ENCODE results near the gene TBC1D25. TPM values are rescaled to one million over a fixed set of nuclear protein-coding genes. Genes with fewer than 3 reads are reported as not detected.

Gene TBC1D25
- total RNA-seq, 1 donor from 2014 or later: 1.5 TPM

- no peak for TF ChIP-seq EZH2 (IDR thresholded peaks at IDR 0.05)
- TF ChIP-seq CTCF (IDR thresholded peaks at IDR 0.05): no peak
- no peak for TF ChIP-seq EZH2phosphoT487 (IDR thresholded peaks at IDR 0.05)
- Histone ChIP-seq H3K4me3 (no peak overlapping the region), H3F3A (ENCODE audit: low read depth) (no peaks in the 10 kb centered on the region), H2AFZ (replicated peaks) (no peak overlapping the region), H3K27ac (no peak overlapping the region), H3K27me3 (no peaks in the 10 kb centered on the region), H3K9me3 (ENCODE audit: low read depth) (no peaks in the 10 kb centered on the region), H3K4me2 (no peak overlapping the region), H3K36me3 (no peaks in the 10 kb centered on the region), H3K4me1 (peaks cover under 1% of the 10 kb centered on the region), H4K20me1 (ENCODE audit: low read depth) (no peaks in the 10 kb centered on the region), H3K9ac (no peak overlapping the region), H3K79me2 (ENCODE audit: low read depth) (no peaks in the 10 kb centered on the region)
- peaks cover 26% of the 10 kb centered on the region for H3K9me3 Mint-ChIP-seq
- DNase-seq (ENCODE audit: low spot score): no peak
- H3K27ac Mint-ChIP-seq: no peak overlapping the region
- H3K36me3 Mint-ChIP-seq: peaks cover 9% of the 10 kb centered on the region
- H3K27me3 Mint-ChIP-seq (ENCODE audit: insufficient read depth, low read depth): peaks cover 9% of the 10 kb centered on the region
- no peak overlapping the region for H3K4me3 Mint-ChIP-seq
- peaks cover 11% of the 10 kb centered on the region for H3K4me1 Mint-ChIP-seq
These were observed 27.1 kb upstream of the TBC1D25 start for GRCh38 chrX:48512371-48512935.

GRCh38 chrX:48513670-48514069, 25.8 kb upstream of the TBC1D25 start:
- peaks cover 26% of the 10 kb centered on the region for H3K9me3 Mint-ChIP-seq

GRCh38 chrX:48514126-48514806, 25.2 kb upstream of the TBC1D25 start:
- Histone ChIP-seq H3F3A (ENCODE audit: low read depth) (no peaks in the 10 kb centered on the region), H3K4me2 (no peak overlapping the region), H3K9ac (no peak overlapping the region), H3K36me3 (no peaks in the 10 kb centered on the region), H3K4me3 (no peak overlapping the region), H3K27me3 (no peaks in the 10 kb centered on the region), H2AFZ (replicated peaks) (no peak overlapping the region), H3K79me2 (ENCODE audit: low read depth) (no peaks in the 10 kb centered on the region), H3K4me1 (no peaks in the 10 kb centered on the region), H4K20me1 (ENCODE audit: low read depth) (no peaks in the 10 kb centered on the region), H3K9me3 (ENCODE audit: low read depth) (no peaks in the 10 kb centered on the region), H3K27ac (no peak overlapping the region)
- Mint-ChIP-seq H3K27me3 (ENCODE audit: insufficient read depth, low read depth) (peaks cover 6% of the 10 kb centered on the region), H3K36me3 (peaks cover 9% of the 10 kb centered on the region), H3K4me3 (no peak overlapping the region), H3K27ac (no peak overlapping the region), H3K4me1 (peaks cover 11% of the 10 kb centered on the region), H3K9me3 (peaks cover 25% of the 10 kb centered on the region)
- DNase-seq (ENCODE audit: low spot score): no peak
- TF ChIP-seq CTCF (IDR thresholded peaks at IDR 0.05) (no peak), EZH2phosphoT487 (IDR thresholded peaks at IDR 0.05) (no peak), EZH2 (IDR thresholded peaks at IDR 0.05) (no peak)

More at GRCh38 chrX:48513670-48514069, 25.8 kb upstream of the TBC1D25 start:
- Histone ChIP-seq H2AFZ (replicated peaks) (no peak overlapping the region), H3K36me3 (no peaks in the 10 kb centered on the region), H3K4me1 (no peaks in the 10 kb centered on the region), H3F3A (ENCODE audit: low read depth) (no peaks in the 10 kb centered on the region), H4K20me1 (ENCODE audit: low read depth) (no peaks in the 10 kb centered on the region), H3K4me2 (no peak overlapping the region), H3K9ac (no peak overlapping the region), H3K27ac (no peak overlapping the region), H3K4me3 (no peak overlapping the region), H3K9me3 (ENCODE audit: low read depth) (no peaks in the 10 kb centered on the region), H3K79me2 (ENCODE audit: low read depth) (no peaks in the 10 kb centered on the region), H3K27me3 (no peaks in the 10 kb centered on the region)
- no peak for DNase-seq (ENCODE audit: low spot score)
- Mint-ChIP-seq H3K27me3 (ENCODE audit: insufficient read depth, low read depth) (peaks cover 6% of the 10 kb centered on the region), H3K36me3 (peaks cover 9% of the 10 kb centered on the region), H3K4me1 (peaks cover 11% of the 10 kb centered on the region), H3K27ac (no peak overlapping the region), H3K4me3 (no peak overlapping the region)
- TF ChIP-seq CTCF (IDR thresholded peaks at IDR 0.05) (no peak), EZH2phosphoT487 (IDR thresholded peaks at IDR 0.05) (no peak), EZH2 (IDR thresholded peaks at IDR 0.05) (no peak)

Data from neural progenitor cell (in vitro differentiated cells).